Activated CD8-positive, alpha-beta memory T cell treated with anti-CD3 and anti-CD28 coated beads for 24 hours (primary cell): ENCODE results near the gene POLR3GL.

ENCODE experiments used
- DNase-seq: peaks from one replicate; pipeline ENCODE4 v3.0.0-alpha.2; 2020

POLR3GL gene

GRCh38 chr1:145993618-145994390 lies 29.3 kb downstream of the POLR3GL start:
- no peak for DNase-seq

- peak; percentile 74 for DNase-seq
Observed at GRCh38 chr1:145994391-145995120, 30.1 kb downstream of the POLR3GL start.

GRCh38 chr1:145995148-145995881 lies 30.8 kb downstream of the POLR3GL start:
- no peak for DNase-seq

- DNase-seq = peak; percentile 75
Observed at GRCh38 chr1:145995964-145996432, 31.5 kb downstream of the POLR3GL start.

- peak; percentile 93 for DNase-seq
Observed at GRCh38 chr1:145996433-145997015, 32.0 kb downstream of the POLR3GL start, which contains the start of gene TXNIP. TXNIP (minus strand) TSS chr1:145996579; CDS start chr1:145996266, 313 bp downstream.

GRCh38 chr1:145997016-145997717 lies 32.7 kb downstream of the POLR3GL start:
- DNase-seq = peak; percentile 82

- no peak for DNase-seq
Observed at GRCh38 chr1:145997718-145998023, 33.2 kb downstream of the POLR3GL start.

- DNase-seq = no peak
Observed at GRCh38 chr1:145999321-146000024, 35.0 kb downstream of the POLR3GL start.

GRCh38 chr1:146001709-146002108 lies 37.2 kb downstream of the POLR3GL start:
- DNase-seq = no peak

GRCh38 chr1:146007489-146008133 lies 43.1 kb downstream of the POLR3GL start:
- no peak for DNase-seq

- DNase-seq = no peak
Observed at GRCh38 chr1:146010126-146010738, 45.7 kb downstream of the POLR3GL start.

GRCh38 chr1:146012703-146013558 lies 48.4 kb downstream of the POLR3GL start:
- no peak for DNase-seq

GRCh38 chr1:146013559-146013922 lies 49.1 kb downstream of the POLR3GL start:
- DNase-seq = no peak

GRCh38 chr1:146016891-146017290 lies 52.4 kb downstream of the POLR3GL start:
- no peak for DNase-seq

- DNase-seq = no peak
Observed at GRCh38 chr1:146019231-146020057, 55.0 kb downstream of the POLR3GL start.

- no peak for DNase-seq
Observed at GRCh38 chr1:146020058-146021049, 55.9 kb downstream of the POLR3GL start.

- DNase-seq = no peak
Observed at GRCh38 chr1:146021050-146021445, 56.6 kb downstream of the POLR3GL start.
